Sigmoid colon (tissue), 7 donors: ENCODE results near the gene PRKG1. TPM values are rescaled to one million over a fixed set of nuclear protein-coding genes. Genes with fewer than 3 reads are reported as not detected.

ENCODE experiments used
- DNase-seq: peaks from one replicate; pipeline ENCODE4 v3.0.0-alpha.2; 2019
- H3K27ac ChIP-seq, 4 donors: fragments of 200-600 bp; sonication (generic); one replicate each; pipeline ENCODE4 v1.5.1; 2016 to 2019; ENCODE audit warnings: mild to moderate bottlenecking in 1 of 4
- H3K27me3 ChIP-seq, 3 donors: fragments of 200-600 bp; sonication (generic); one replicate each; pipeline ENCODE4 v1.5.1; 2019; ENCODE audit warnings: mild to moderate bottlenecking in 1 of 3
- H3K36me3 ChIP-seq, 4 donors: fragments of 200-600 bp; sonication (generic); one replicate each; pipeline ENCODE4 v1.5.1; 2016 to 2019
- H3K4me1 ChIP-seq, 4 donors: fragments of 200-600 bp; sonication (generic); one replicate each; pipeline ENCODE4 v1.5.1; 2017 to 2019
- H3K4me3 ChIP-seq, 4 donors: fragments of 200-600 bp; sonication (generic); one replicate each; pipeline ENCODE4 v1.5.1; 2017 to 2019; ENCODE audit warnings: mild to moderate bottlenecking in 2 of 4, moderate library complexity in 1 of 4
- H3K9me3 ChIP-seq, 4 donors: fragments of 200-600 bp in 3 of 4; sonication (generic) in 3 of 4; one replicate each; pipeline versions ENCODE4 v1.5.1 to v1.6.1; 2013 to 2019
- EP300 ChIP-seq, 4 donors: sonication (generic); formaldehyde crosslinking; IDR thresholded peaks; one replicate each; pipeline ENCODE4 v1.6.1; 2017; ENCODE audit warnings: antibody characterized with exemption in 4 of 4
- POLR2A ChIP-seq, 2 donors: fragments of 450-650 bp; IDR thresholded peaks; one replicate each; pipeline ENCODE4 v1.6.1; 2016; ENCODE audit warnings: antibody characterized with exemption in 2 of 2, mild to moderate bottlenecking in 2 of 2, moderate library complexity in 2 of 2
- POLR2AphosphoS5 ChIP-seq, 4 donors: sonication (generic); formaldehyde crosslinking; IDR thresholded peaks; one replicate each; pipeline ENCODE4 v1.6.1; 2017; ENCODE audit warnings: antibody characterized with exemption in 4 of 4
- WGBS, 2 donors: extraction: QIAGEN DNeasy Blood & Tissue Kit; methylation state at CpG; one replicate each; pipeline ENCODE4 v1.1.7; 2013; 5-methylcytosine and 5-hydroxymethylcytosine counted together
- intact Hi-C: fragments of 100-400 bp; cut with DNase I; formaldehyde crosslinking; loops from one replicate; pipeline ENCODE4 v1.15.1; 2023
- polyA plus RNA-seq, 3 donors: library from polyadenylated mRNA; stranded (reverse); fragments of 200-250 nt; gene quantifications; one replicate each; pipeline ENCODE4 v1.2.3, GENCODE V29; 2013
- total RNA-seq, 4 donors: library from RNA; depleted of rRNA; stranded (reverse); fragments of >200 nt; gene quantifications; one replicate each; pipeline ENCODE4 v1.1.0, GENCODE V29; 2016
- TF ChIP-seq, protein P1 (sequence below), 4 experiments: fragments of 450-650 bp in 3 of 4; fragments of 200-600 bp in 1 of 4; IDR thresholded peaks; one replicate each; pipeline ENCODE4 v1.5.1; 2016 to 2019; ENCODE audit warnings: antibody characterized with exemption in 4 of 4, mild to moderate bottlenecking in 3 of 4, moderate library complexity in 2 of 4
- donor health status: healthy with polysubstance abuse.
- donor health status: Bipolar disorder and iron deficiency.
- donor health status: healthy.

Gene PRKG1
- total and polyA plus RNA-seq, 7 donors = 3.7 to 92.9 (median 60.2) TPM

DNA sequence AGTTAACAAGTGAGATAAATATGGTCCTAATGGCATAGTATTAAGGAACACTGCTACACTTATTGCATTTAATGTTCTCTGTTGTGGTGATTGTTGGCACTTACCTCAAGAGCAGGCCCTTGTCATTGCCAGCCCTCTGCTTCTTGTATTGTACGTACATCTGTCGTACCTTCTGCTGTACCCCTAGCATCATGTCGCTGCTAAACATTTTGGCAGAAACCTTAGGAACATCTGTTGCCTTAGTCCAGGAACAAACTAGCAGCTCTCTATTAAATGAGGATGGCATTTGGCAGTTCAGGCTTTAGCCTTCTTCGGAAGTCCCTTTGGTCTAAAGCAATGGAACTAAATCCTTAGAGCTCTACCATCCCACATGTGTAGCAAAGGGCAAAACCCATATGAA lies 47.6 kb downstream of the PRKG1 start:
- intact Hi-C loops = no loop called here

DNA sequence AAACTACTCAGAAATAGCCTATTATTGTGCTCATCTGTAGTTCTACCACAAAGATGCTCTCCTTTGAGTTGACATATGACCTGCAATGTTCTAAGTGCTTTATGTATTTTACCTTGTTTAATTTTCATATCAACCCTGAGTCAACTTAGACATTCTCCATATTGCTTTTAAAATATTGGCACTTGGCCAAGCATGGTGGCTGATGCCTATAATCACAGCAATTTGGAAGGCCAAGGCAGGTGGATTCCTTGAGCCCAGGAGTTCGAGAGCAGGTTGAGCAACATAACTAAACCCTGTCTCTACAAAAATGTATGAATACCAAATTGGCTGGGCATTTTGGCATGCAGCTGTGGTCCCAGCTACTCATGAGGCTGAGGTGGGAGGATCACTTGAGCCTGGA lies 50.6 kb downstream of the PRKG1 start:
- Histone ChIP-seq H3K27me3 (no peaks in the 10 kb centered on the region), H3K36me3 (no peaks in the 10 kb centered on the region), H3K27ac (no peak overlapping the region), H3K9me3 (no peaks in the 10 kb centered on the region), H3K4me3 (no peak overlapping the region), H3K4me1 (no peaks in the 10 kb centered on the region)
- 39 to 73% methylated on average over 1 of the region's 1 CpG for WGBS, 2 donors
- intact Hi-C loops = no loop called here
- DNase-seq = no peak
- no peak for TF ChIP-seq EP300 (IDR thresholded peaks at IDR 0.05)
- no peak for TF ChIP-seq POLR2A (IDR thresholded peaks at IDR 0.05)
- TF ChIP-seq, protein P1, sequence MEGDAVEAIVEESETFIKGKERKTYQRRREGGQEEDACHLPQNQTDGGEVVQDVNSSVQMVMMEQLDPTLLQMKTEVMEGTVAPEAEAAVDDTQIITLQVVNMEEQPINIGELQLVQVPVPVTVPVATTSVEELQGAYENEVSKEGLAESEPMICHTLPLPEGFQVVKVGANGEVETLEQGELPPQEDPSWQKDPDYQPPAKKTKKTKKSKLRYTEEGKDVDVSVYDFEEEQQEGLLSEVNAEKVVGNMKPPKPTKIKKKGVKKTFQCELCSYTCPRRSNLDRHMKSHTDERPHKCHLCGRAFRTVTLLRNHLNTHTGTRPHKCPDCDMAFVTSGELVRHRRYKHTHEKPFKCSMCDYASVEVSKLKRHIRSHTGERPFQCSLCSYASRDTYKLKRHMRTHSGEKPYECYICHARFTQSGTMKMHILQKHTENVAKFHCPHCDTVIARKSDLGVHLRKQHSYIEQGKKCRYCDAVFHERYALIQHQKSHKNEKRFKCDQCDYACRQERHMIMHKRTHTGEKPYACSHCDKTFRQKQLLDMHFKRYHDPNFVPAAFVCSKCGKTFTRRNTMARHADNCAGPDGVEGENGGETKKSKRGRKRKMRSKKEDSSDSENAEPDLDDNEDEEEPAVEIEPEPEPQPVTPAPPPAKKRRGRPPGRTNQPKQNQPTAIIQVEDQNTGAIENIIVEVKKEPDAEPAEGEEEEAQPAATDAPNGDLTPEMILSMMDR (IDR thresholded peaks at IDR 0.05) = no peak
- no peak for TF ChIP-seq POLR2AphosphoS5 (IDR thresholded peaks at IDR 0.05)

More for the DNA sequence above, 47.6 kb downstream of the PRKG1 start:
- Histone ChIP-seq H3K9me3 (no peaks in the 10 kb centered on the region), H3K4me1 (peaks cover 0 to 16% (median 15%) of the 10 kb centered on the region in 4 donors), H3K4me3 (no peak overlapping the region), H3K36me3 (no peaks in the 10 kb centered on the region), H3K27me3 (no peaks in the 10 kb centered on the region), H3K27ac (no peak overlapping the region)
- 95 to 96% methylated on average over 4 of the region's 4 CpGs for WGBS, 2 donors
- TF ChIP-seq POLR2A (IDR thresholded peaks at IDR 0.05) = no peak
- no peak for DNase-seq

DNA sequence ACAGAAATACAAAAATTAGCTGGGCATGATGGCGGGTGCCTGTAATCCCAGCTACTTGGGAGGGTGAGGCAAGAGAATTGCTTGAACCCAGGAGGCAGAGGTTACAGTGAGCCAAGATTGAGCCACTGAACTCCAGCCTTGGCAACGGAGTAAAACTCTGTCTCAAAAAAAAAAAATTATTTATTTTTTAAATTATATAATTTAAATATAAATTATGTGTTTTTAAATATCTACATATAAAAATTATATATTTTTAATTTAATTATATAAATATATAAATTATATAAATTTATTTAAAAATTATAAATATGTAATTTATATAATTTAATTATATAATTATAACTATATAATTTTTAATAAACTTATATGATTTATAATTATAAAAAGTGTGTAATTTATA lies 51.2 kb downstream of the PRKG1 start:
- intact Hi-C loops = no loop called here
- no peak overlapping the region for H3K27ac ChIP-seq
- WGBS, 2 donors = 97 to 98% methylated on average over 2 of the region's 2 CpGs
- H3K4me3 ChIP-seq = no peak overlapping the region
- no peaks in the 10 kb centered on the region for H3K4me1 ChIP-seq
- no peaks in the 10 kb centered on the region for H3K36me3 ChIP-seq
- no peak for DNase-seq
- no peaks in the 10 kb centered on the region for H3K9me3 ChIP-seq
- no peaks in the 10 kb centered on the region for H3K27me3 ChIP-seq
- TF ChIP-seq EP300 (IDR thresholded peaks at IDR 0.05) (no peak), POLR2A (IDR thresholded peaks at IDR 0.05) (no peak), POLR2AphosphoS5 (IDR thresholded peaks at IDR 0.05) (no peak)
- TF ChIP-seq, protein P1 (IDR thresholded peaks at IDR 0.05) = no peak

DNA sequence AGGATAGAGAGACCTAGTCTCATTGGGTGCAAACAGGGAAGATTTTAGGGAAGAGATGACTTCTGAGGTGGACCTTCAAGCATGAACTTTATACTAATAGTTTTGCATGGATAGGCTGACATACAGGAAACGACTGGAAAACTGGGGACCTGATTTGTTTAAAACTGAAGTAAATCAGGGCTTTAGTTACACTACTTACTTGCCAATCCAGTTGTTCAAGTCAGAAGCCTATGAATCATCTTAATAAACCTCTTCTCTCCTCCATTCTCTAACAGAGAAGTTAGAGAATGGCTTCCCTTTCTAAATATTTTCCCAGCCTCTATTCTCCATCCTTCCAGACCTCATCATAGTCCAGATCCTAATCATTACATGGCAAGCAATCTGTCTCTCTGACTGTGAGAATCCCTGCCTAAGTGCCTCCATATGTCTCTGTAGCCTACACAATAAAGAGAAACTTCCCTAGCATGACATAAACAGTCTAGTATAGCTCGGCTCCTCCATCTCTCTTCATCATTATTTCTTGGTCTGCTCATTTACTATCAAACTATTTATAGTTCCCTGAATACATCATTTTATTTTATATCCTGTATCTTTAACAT lies 55.8 kb downstream of the PRKG1 start:
- no peak for DNase-seq
- H3K4me1 ChIP-seq = no peaks in the 10 kb centered on the region
- no peaks in the 10 kb centered on the region for H3K9me3 ChIP-seq
- intact Hi-C loops = no loop called here
- WGBS, 2 donors = 65 to 66% methylated on average over 2 of the region's 2 CpGs
- no peak overlapping the region for H3K4me3 ChIP-seq
- no peak overlapping the region for H3K27ac ChIP-seq
- no peaks in the 10 kb centered on the region for H3K36me3 ChIP-seq
- TF ChIP-seq POLR2AphosphoS5 (IDR thresholded peaks at IDR 0.05) (no peak), POLR2A (IDR thresholded peaks at IDR 0.05) (no peak), EP300 (IDR thresholded peaks at IDR 0.05) (no peak)
- TF ChIP-seq, protein P1 (IDR thresholded peaks at IDR 0.05) = no peak
- no peaks in the 10 kb centered on the region for H3K27me3 ChIP-seq

DNA sequence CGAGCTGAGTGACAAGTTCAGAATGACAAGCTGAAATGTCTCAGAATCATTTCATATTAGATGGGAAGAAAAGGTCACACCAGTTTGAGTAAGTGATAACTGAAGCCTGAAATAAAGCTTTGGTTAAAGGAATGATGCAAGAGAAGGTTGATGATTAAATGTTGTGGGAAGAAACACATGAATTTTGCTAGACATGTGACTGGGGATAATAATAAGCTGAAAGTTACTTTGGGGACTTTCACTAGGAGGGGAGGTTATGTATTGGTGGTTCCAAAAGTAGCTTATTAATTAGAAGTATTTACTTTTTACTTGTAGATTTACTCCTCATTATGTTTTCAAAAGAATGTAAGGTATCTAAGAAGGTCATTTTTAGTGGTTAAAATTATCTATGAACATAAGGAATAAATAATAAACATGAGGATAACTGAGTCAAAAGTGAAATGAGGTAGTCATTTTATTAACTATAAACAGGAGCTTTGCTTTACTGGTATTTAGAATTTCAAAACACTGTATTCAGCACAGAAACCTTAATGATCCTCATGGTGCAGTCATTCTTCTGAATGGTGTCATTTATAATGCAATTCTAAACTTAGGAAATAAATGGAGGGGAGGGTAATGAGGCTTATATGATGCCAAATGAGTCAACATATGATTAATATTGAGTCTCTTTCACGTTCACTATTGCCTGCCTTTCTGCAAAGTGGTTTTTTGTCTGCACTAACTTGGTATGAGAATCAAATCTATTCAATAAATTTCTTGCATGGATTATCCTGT lies 63.7 kb downstream of the PRKG1 start:
- WGBS, 2 donors = 83 to 87% methylated on average over 2 of the region's 2 CpGs
- intact Hi-C loops = no loop called here
- Histone ChIP-seq H3K4me3 (no peak overlapping the region), H3K36me3 (no peaks in the 10 kb centered on the region), H3K4me1 (peaks cover 0 to 22% (median 18%) of the 10 kb centered on the region in 4 donors), H3K9me3 (no peaks in the 10 kb centered on the region), H3K27ac (no peak overlapping the region), H3K27me3 (no peaks in the 10 kb centered on the region)
- DNase-seq = no peak
- no peak for TF ChIP-seq EP300 (IDR thresholded peaks at IDR 0.05)
- TF ChIP-seq POLR2A (IDR thresholded peaks at IDR 0.05) = no peak
- TF ChIP-seq POLR2AphosphoS5 (IDR thresholded peaks at IDR 0.05) = no peak
- TF ChIP-seq, protein P1 (IDR thresholded peaks at IDR 0.05) = no peak
